Measurements from ENCODE around the gene PRSS48.
"Not testable (repeated sequence)": the region's sequence is repeated elsewhere in the genome, so short reads cannot be mapped to it uniquely, and the experiment has no call there.

Gene PRSS48, protein sequence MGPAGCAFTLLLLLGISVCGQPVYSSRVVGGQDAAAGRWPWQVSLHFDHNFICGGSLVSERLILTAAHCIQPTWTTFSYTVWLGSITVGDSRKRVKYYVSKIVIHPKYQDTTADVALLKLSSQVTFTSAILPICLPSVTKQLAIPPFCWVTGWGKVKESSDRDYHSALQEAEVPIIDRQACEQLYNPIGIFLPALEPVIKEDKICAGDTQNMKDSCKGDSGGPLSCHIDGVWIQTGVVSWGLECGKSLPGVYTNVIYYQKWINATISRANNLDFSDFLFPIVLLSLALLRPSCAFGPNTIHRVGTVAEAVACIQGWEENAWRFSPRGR

DNA sequence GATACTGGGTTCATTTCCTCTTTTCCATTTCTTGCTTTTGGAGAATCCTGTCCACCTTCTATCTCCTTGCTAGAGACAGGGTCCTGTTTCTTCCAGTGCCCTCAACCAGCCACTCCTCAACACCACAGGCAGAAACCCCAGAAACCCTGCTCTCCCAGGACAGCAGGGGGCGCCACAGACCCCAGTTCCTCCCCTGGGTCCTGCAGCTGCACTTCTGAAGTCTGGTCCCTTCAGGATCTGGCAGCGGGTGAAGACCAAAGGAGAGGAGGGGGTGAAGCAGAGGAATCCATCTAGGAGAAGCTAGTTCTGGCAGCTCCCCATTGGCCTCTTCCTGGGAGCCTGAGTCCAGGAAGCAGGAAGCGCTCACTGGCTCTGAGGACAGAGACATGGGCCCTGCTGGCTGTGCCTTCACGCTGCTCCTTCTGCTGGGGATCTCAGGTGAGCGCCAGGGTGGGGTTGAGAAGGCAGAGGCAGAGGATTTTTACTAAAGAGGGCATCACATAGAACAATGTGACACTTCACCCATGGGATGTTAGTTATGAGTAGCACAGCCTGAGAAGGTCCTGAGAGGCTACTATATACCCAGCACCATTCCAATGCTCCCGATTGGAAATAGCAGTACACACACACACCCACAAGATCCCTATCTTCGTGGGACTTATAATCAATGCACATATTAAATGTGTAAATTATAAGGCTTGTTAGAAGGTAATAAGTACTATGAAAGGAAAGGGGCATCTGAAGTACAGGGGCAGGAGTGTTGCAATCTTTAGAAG lies at the start of gene PRSS48:
PRSS48 (plus strand) TSS at position 375 of the 776 bp plus-strand sequence; CDS start at position 387, 12 bp downstream.
- peak; percentile 78 for DNase-seq

DNA sequence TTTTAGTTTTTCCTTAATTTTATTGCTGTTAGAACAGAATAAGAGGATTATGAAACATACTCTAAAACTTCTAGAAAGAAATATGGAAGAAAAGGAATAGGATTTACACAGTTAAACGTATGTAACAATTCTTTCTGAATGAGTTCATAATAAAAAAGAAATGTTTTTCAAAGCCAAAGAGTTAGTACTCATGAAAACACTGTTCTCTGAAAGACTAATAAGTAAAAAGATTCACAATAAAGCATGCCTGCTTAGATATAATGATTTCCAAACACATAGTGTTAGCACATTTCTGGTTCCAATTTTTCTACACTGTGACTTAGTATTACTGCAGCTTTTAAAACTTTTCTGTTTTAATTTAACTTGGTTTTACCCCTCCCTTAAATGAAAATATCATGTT lies 49.8 kb upstream of the PRSS48 start:
- no peak for DNase-seq

DNA sequence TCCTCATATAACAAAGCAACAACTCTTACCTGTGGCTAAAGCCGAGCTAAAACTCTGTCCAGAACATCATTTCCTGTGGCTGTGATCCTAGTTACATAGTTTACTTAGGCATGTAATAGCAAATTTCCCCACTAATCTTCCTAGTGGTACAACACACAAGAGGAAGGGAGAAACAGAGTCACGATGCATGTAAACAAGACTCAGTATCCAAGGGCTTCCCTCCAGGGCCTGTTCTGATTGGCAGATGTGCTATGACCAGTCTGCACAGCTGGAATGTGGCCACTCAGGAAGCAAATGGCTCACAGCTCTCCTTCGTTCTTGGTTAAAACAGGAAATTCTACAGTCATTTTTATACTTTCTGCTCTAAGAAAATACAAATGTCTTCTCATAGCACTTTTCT lies 49.2 kb upstream of the PRSS48 start:
- DNase-seq = no peak

DNA sequence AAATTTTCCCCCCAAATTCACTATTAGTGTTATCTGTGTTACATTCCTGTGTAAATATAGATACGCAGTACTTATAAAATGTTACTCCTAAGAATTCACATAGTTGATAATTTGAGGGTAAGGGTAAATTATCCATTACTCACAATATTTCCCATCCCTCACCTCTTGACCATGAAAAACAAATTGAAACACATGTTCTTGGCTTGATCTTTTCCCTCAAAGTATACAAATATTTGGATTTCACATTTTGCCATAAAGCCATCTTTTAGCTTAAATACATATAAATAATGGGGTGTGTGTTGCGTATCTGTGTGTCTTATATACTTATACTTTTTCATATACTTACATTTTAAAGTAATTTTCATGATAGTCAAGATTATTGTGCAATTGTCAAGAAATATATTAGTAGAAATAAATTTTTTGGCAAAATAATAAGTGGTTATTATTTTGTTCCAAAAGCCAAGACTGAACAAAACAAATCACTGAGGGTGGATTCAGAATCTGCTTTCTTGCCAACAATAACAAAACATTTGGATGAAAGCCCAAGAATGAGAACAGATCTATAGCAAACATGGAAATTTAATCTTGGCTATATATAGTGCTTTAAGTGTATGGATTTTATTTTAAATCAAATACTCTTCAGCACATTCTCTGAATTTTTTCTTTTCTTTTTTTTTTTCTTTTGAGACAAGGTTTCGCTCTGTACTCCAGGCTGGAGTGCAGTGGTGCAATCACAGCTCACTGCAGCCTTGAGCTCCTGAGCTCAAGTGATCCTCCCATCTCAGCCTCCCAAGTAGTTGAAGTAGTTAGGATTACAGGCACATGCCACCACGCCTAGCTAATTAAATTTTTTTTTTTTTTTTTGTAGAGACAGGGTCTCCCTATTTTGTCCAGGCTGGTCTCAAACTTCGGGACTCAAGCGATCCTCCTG lies 48.5 kb upstream of the PRSS48 start:
- DNase-seq = no peak

DNA sequence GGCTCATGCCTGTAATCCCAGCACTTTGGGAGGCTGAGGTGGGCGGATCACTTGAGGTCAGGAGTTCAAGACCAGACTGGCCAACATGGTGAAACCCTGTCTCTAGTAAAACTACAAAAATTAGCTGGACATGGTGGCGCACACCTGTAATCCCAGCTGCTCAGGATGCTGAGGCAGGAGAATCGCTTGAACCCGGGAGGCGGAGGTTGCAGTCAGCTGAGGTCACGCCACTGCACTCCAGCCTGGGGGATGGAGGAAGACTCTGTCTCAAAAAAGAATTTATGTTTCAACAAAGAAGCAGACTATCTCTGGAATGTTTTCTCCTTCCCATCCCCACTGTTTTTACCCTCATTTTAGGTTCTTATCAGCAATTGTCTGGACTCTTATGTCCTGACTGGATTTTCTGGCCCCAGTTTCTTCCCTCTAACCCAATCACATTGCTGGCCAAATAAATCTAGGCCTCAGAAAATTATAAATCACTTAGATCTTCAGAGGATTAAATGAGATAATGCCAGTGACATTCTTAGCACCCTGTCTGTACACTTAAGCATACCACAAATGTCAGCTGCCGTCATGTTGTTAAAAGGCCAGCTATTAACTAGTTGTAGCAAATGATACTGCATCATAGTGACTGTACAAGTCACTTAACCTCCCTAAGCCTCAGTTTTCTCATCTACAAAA lies 44.9 kb upstream of the PRSS48 start:
- DNase-seq = no peak

DNA sequence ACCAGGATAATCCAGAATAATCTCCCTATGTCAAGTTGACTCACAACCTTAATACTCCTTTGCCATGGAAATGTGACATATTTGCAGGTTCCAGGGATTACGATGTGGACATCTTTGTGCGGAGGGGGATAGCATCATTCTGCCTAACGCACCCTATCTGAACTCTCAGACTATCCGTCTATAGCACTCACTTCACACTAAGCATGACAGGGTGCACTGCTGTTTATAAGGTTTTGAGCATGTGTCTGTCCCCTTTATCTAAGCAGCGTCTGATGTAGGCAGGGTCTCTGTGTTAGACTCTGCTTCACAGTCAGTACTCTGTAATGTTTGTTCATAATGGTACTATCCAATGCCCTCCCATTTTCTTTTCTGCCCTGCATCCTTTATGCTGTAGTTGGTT lies 43.4 kb upstream of the PRSS48 start:
- no peak for DNase-seq

DNA sequence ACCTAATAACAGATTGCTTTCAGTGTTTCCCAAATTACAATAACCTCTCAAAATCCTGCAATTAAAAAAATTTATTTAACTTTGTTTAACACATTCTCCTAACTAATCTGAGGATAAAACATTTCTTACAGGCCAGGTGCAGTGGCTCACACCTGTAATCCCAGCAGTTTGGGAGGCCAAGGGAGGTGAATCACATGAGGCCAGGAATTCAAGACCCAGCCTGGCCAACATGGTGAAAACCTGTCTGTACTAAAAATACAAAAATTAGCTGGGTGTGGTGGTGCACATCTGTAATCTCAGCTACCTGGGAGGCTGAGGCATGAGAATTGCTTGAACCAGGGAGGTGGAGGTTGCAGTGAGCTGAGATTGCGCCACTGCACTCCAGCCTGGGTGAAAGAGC lies 41.6 kb upstream of the PRSS48 start:
- DNase-seq = not testable (repeated sequence)

DNA sequence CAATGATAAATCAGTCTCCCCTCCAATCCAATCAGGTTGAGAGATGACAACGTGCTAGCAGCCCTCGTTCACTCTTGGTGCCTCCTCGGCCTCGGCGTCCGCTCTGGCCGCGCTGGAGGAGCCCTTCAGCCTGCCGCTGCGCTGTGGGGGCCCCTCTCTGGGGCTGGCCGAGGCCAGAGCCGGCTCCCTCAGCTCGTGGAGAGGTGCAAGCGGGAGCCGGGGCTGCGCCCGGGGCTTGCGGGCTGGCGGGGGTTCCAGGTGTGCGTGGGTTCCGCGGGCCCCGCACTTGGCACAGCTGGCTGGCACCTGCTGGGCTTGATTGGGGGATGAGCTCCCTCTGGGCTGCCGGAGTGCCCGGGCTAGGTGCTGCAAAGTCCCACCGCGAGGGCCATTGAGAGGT lies 40.9 kb upstream of the PRSS48 start:
- DNase-seq = no peak

DNA sequence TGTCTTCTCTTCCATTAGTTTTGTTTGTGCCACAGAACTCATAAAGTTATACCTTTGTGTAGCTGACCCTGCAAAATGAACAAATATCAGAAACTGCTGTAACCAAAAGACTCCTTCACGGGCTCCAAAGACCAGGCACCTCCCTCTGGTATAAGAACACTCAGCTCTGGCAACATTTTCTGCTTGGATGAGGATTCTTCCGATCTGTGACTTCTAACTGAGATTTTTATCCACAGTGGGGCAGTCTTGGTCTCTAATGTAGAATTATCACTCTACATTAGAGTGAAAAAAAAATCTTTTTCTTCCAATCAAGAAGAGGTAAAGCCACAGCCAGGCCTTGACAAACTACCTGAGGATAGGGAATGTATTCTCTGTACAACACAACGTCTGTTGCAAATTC lies 38.5 kb upstream of the PRSS48 start:
- no peak for DNase-seq

DNA sequence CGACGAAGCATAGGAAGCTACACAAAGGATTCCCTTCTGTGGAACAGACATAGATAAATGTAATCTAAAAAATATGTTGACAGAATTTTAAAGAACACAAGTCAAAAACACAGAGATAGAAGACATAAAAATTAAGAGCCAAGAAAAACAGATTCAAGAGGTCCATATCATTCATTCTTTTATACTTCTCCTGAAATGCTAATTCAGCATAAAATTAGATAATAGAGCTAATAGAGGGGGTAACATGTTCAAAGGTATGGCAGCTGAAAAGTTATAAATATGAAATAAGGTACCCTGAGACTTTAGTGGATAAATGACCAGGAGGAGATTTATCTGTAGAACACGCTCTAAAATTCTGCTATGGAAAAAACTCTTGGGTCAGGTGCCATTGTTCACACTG lies 37.4 kb upstream of the PRSS48 start:
- DNase-seq = no peak

DNA sequence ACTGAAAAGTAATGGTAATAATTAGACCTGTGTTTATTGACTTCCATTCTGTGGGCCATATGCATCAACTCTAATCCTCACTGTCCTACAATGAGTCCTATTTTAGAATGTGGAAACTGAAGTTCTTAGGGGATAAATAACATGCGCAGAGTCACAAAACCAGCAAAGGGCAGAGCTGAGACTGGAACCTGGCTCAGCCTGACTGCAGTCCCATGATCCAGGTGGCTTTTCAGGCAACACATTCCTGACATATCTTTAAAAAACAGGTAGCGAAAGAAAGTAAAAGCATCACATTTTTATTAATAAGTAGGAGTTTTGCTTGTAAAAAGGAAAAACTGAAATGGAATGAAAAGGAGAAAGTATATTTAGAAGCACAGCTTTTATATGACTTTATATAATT lies 34.7 kb upstream of the PRSS48 start:
- no peak for DNase-seq

DNA sequence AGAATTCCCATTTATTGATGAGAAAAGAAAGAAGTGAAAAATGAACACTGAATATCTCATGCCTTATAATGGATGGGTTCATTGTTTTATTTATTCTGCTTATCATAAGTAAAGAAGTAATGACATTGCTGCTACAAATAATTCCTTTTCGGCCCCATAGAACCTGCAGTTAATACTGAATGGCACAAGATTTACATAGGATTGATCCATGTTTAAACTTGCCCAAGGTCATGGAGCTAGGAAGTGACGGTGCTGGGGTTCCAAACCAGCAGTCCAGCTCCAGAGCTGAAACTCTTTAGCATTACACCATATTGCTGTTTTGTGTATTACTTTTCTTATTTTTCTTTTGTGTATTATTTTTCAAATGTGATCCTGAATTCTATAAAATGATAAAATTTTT lies 30.2 kb upstream of the PRSS48 start:
- DNase-seq = no peak

DNA sequence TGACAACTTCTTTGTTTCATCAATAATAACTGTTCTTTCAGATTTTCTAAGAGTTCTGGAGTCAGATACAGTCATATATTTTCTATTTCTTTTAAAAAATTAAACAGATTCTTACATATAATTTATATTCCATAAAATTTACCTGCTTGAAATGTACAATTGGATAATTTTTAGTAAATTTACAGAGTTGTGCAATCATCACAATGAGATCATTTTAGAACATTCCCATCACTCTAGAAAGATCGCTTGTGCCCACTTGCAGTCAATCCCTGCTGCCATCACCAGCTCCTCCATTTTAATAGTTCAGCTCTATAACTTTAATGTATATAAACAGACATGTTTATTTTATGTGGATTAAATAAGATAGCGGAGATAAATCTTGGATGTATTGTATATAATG lies 29.6 kb upstream of the PRSS48 start:
- DNase-seq = no peak

DNA sequence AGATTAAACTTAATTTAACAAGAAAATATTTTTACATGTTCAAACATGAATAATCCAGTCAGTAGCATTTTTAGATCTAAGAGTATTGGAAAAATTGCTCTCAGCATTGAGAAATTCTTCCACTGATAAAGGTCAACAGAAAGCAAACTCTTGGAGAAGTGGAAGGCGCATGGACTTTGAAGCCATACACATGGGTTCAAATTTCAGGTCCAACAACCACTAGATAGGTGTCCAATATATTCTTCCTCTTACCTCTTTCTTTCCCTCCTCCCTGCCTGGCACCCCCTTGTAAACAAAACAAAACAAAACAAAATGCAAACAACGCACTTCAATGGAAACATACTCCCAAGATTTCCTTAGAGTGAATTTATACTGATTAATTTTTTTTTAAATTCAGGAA lies 28.4 kb upstream of the PRSS48 start:
- no peak for DNase-seq

DNA sequence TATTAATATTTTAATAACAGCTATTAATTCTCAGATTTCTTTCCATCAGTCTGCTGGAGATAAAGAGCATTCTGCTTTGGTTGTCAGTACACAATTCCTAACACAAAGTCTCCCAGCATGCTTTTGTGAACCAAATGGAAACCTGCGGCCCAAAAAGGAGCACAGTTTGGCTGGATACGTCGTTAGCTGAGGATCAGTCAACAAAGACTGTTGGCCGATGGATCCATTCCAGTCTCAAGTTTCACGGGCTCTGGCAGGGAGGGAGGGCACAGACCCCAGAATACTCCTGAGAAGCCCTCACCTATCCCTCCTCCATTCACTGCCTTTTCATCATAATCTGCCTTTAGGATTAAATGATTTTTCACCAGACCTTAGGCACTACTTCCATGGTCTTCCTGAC lies 26.3 kb upstream of the PRSS48 start:
- DNase-seq = no peak

DNA sequence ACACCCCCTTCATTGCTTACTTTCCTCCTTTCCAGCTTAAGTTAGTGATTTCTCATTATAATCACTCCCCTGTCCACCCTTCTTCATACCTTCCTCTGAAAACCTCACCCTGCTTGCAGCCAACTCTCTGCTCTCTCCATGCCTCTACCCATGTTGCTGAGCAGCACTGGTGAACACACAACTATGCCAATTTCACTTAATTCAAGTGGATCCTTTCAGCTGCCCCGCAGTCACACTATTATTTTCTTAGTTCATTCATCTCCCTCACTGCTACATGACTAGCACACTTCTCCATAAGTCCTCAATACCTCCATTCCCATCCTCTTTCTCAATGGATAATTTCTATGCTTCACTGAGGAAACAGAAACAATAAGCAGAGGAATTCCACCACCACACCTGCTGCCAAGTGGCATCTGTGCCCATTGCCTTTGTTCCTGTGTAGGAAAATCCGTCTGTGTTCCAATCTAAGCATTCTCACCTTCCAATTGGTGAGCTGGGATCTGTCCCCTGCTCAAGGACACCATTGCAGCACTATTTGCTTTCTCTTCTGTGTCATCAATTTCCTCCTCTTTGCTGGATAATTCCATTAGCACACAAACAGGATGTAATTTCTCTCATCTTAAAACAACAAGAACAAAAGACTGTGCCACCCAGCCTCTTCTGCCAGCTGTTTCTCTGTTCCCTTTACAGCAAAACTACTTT lies 25.2 kb upstream of the PRSS48 start:
- DNase-seq = no peak

DNA sequence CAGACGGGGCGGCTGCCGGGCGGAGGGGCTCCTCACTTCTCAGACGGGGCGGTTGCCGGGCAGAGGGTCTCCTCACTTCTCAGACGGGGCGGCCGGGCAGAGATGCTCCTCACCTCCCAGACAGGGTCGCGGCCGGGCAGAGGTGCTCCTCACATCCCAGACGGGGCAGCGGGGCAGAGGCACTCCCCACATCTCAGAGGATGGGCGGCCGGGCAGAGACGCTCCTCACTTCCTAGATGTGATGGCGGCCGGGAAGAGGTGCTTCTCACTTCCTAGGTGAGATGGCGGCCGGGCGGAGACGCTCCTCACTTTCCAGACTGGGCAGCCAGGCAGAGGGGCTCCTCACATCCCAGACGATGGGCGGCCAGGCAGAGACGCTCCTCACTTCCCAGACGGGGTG lies 21.7 kb upstream of the PRSS48 start:
- DNase-seq = not testable (repeated sequence)

DNA sequence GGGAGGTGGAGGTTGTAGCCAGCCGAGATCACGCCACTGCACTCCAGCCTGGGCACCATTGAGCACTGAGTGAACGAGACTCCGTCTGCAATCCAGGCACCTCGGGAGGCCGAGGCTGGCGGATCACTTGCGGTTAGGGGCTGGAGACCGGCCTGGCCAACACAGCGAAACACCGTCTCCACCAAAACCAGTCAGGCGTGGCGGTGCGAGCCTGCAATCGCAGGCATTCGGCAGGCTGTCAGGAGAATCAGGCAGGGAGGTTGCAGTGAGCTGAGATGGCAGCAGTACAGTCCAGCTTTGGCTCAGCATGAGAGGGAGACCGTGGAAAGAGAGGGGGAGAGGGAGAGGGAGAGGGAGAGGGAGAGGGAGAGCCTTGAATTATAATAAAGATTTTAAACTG lies 21.3 kb upstream of the PRSS48 start:
- DNase-seq = not testable (repeated sequence)

DNA sequence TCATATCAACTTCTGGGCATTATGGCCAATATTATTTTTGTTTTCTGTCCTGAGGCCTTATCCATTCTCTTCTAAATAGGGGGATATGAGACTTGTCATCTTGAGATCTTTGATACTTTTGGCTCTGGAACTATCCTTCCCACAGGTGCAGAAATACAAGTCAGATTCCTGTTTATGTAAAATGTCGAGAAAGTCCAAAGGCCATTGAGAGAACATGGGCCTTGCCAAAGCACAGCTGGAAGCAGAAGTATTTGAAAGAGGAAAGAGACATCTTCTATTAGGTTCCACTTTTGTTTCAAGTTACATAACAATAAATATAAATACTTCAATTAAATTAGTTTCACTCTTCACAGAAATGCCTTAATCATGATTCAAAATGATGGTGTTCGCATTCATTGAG lies 20.8 kb upstream of the PRSS48 start:
- no peak for DNase-seq

DNA sequence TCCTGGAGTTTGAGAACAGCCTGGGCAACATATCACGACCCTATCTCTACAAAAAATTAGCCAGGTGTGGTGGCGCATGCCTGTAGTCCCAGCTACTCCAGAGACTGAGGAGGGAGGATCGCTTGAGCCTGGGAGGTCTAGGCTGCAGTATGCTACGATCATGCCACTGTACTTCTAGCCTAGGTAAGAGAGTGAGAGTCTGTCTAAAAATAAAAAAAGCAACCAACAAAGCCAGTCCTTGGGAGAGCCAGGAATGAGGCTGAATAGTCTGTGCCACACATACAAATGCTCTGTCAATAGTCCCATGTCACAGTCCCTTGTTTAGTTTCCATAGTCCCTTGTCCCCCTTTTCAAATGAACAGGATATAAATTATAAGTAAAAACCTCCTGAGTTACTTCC lies 19.3 kb upstream of the PRSS48 start:
- DNase-seq = no peak

DNA sequence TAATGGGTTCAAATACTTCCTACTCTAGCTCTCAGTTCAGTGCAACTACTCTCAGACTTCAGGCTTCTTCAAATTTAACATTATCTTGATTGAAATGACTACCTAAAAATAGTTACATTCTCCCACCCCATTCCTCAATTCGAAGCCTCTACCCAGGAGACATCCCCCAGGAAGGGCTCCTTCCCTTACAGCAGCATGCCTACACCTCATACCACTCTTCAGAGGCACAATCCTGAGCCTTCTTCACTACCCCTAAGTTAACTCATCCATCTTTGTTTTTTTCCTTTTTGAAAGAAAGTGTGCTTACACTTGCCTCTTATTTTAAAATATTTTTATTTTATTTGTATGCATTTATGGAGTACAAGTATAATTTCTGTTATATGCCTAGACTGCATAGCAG lies 17.2 kb upstream of the PRSS48 start:
- DNase-seq = no peak

DNA sequence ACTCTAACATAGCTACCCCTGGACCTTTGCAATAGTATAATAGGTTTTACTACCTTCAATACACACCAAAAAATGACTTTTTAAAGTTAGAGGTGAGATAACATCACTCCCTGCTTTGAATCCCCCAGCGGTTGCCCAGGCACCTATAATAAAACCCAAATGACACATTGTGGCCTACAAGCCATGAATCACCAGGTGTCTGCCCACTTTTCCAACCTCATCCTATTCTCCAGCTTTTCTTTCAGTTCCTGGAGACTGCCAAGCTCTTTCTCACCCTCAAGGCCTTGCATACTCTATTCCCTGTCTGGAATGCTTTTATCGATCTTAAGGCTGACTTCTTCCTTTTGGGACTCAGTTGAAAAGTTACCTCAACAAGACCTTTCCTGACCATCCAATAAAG lies 16.4 kb upstream of the PRSS48 start:
- DNase-seq = no peak
